GM21576 (cell line): ENCODE results near the gene ZNG1B.
"Not testable (repeated sequence)": the region's sequence is repeated elsewhere in the genome, so short reads cannot be mapped to it uniquely, and the experiment has no call there.

ENCODE experiments used
- ATAC-seq: cut with Tn5 transposase; IDR thresholded peaks from one replicate; pipeline ENCODE4 v1.9.1; 2021; ENCODE audit warnings: mild to moderate bottlenecking, moderate library complexity; ENCODE audit not compliant: unreplicated experiment

The ZNG1B gene

DNA sequence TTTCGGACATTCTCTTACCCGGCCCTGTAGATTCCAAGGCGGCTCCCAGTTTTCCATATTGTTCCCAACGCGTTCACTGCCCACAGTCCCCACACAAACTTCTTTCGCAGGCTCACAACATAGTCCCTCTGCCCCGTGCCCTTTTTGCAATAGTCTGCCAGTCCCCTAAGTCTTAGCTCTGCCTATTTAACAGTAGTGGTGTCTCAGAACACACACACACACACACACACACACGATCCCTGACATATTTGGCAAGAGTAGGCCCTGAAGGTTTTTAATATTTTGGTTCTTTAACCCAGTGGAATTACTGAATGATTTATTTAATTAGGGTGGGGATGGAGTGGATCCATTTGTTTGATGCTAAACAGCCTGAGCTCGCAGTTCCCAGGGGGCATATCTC, 105.0 kb downstream of the ZNG1B start:
- not testable (repeated sequence) for ATAC-seq
